NCI-H2081 treated with DMSO at 0.1 percent for 48 hours (cell line): ENCODE measurements around the gene FOXD1.
"Not testable (repeated sequence)": the region's sequence is repeated elsewhere in the genome, so short reads cannot be mapped to it uniquely, and the experiment has no call there.

Experiments
- DNase-seq: peaks from one replicate; lab custom pipeline; 2025; lab: John Stamatoyannopoulos, UW

The FOXD1 gene

GRCh38 chr5:73460133-73460532, 11.6 kb upstream of the FOXD1 start:
- DNase-seq: no peak

GRCh38 chr5:73459366-73459765, 10.8 kb upstream of the FOXD1 start:
- DNase-seq: no peak

GRCh38 chr5:73456462-73456861, 7.9 kb upstream of the FOXD1 start:
- DNase-seq: not testable (repeated sequence)

GRCh38 chr5:73454379-73455036, 5.9 kb upstream of the FOXD1 start:
- DNase-seq: peak; percentile 27

- no peak for DNase-seq
Observed at GRCh38 chr5:73452215-73452614, 3.6 kb upstream of the FOXD1 start.

- DNase-seq: no peak
Observed at GRCh38 chr5:73451224-73452130, 2.9 kb upstream of the FOXD1 start.

GRCh38 chr5:73450672-73451223, 2.2 kb upstream of the FOXD1 start:
- no peak for DNase-seq

- DNase-seq: no peak
Observed at GRCh38 chr5:73450137-73450536, 1.6 kb upstream of the FOXD1 start.

- DNase-seq: no peak
Observed at GRCh38 chr5:73447530-73448462, 781 bp downstream of the FOXD1 start.

GRCh38 chr5:73446631-73447529, 1.7 kb downstream of the FOXD1 start:
- no peak for DNase-seq

GRCh38 chr5:73445665-73446630, 2.6 kb downstream of the FOXD1 start:
- DNase-seq: no peak

- DNase-seq: no peak
Observed at GRCh38 chr5:73444499-73445438, 3.8 kb downstream of the FOXD1 start.

- DNase-seq: no peak
Observed at GRCh38 chr5:73443829-73444498, 4.6 kb downstream of the FOXD1 start.

- no peak for DNase-seq
Observed at GRCh38 chr5:73442996-73443627, 5.5 kb downstream of the FOXD1 start.

- no peak for DNase-seq
Observed at GRCh38 chr5:73442231-73442811, 6.3 kb downstream of the FOXD1 start.

GRCh38 chr5:73441378-73441777, 7.2 kb downstream of the FOXD1 start:
- no peak for DNase-seq

GRCh38 chr5:73440262-73440661, 8.3 kb downstream of the FOXD1 start:
- no peak for DNase-seq
